Natural killer cell (primary cell): ENCODE data around the gene FN3KRP. TPM values are rescaled to one million over a fixed set of nuclear protein-coding genes. Genes with fewer than 3 reads are reported as not detected.

ENCODE experiments used
- ATAC-seq, 3 donors: fragments of 150-1000 bp in 2 of 3; fragments of 200-7000 bp in 1 of 3; cut with Tn5 transposase; 1 replicate in 1 of 3; 2 replicates in 2 of 3; pipeline ENCODE4 v1.10.0; 2021; ENCODE audit warnings: mild to moderate bottlenecking in 2 of 3, moderate library complexity in 2 of 3
- DNase-seq, 2 donors: peaks; one replicate each; pipeline versions ENCODE4 v3.0.0 to v3.0.0-alpha.2; 2013 to 2021; ENCODE audit warnings: mixed read lengths in 1 of 2
- H3K27ac ChIP-seq: one replicate; pipeline ENCODE4 v1.5.1; 2013; ENCODE audit warnings: mild to moderate bottlenecking, low read length
- H3K27me3 ChIP-seq: one replicate; pipeline ENCODE4 v1.6.1; 2013; ENCODE audit warnings: low read length; ENCODE audit not compliant: control insufficient read depth, insufficient read depth
- H3K36me3 ChIP-seq: one replicate; pipeline ENCODE4 v1.6.1; 2013; ENCODE audit warnings: low read length; ENCODE audit not compliant: control insufficient read depth, insufficient read depth
- H3K4me1 ChIP-seq: one replicate; pipeline ENCODE4 v1.6.1; 2013; ENCODE audit warnings: low read length; ENCODE audit not compliant: control insufficient read depth, insufficient read depth
- H3K4me3 ChIP-seq: one replicate; pipeline ENCODE4 v1.5.1; 2013; ENCODE audit warnings: low read length
- H3K9me3 ChIP-seq: one replicate; pipeline ENCODE4 v1.6.1; 2013; ENCODE audit warnings: low read length; ENCODE audit not compliant: control insufficient read depth, insufficient read depth
- H3K27ac Mint-ChIP-seq, 2 donors: one replicate each; pipeline ENCODE4 v1.8.0; 2022; ENCODE audit warnings: mild to moderate bottlenecking in 2 of 2, mixed read lengths in 2 of 2, moderate library complexity in 1 of 2
- H3K27me3 Mint-ChIP-seq, 2 donors: one replicate each; pipeline ENCODE4 v1.8.0; 2022; ENCODE audit warnings: low read depth in 2 of 2, mixed read lengths in 2 of 2
- H3K36me3 Mint-ChIP-seq: one replicate; pipeline ENCODE4 v1.8.0; 2022; ENCODE audit warnings: mixed read lengths
- H3K4me1 Mint-ChIP-seq, 2 donors: one replicate each; pipeline ENCODE4 v1.8.0; 2022; ENCODE audit warnings: mixed read lengths in 2 of 2
- H3K4me3 Mint-ChIP-seq: one replicate; pipeline ENCODE4 v1.8.0; 2022; ENCODE audit warnings: mild to moderate bottlenecking, moderate library complexity, mixed read lengths
- H3K9me3 Mint-ChIP-seq, 2 donors: one replicate each; pipeline ENCODE4 v1.8.0; 2022; ENCODE audit warnings: mixed read lengths in 2 of 2
- CTCF ChIP-seq: fragments of 200-600 bp; IDR thresholded peaks from one replicate; pipeline ENCODE4 v1.8.0; 2022; ENCODE audit warnings: antibody characterized with exemption
- WGBS: methylation state at CpG from one replicate; pipeline ENCODE4 v1.1.7; 2013; ENCODE audit warnings: missing lambda C conversion rate; ENCODE audit not compliant: insufficient coverage; 5-methylcytosine and 5-hydroxymethylcytosine counted together
- intact Hi-C: fragments of 100-400 bp; cut with micrococcal nuclease; formaldehyde crosslinking; loops from one replicate; pipeline ENCODE4 v1.14.2; 2022
- total RNA-seq, 4 donors: library from RNA; stranded (reverse); fragments of 120-200 nt in 1 of 4; gene quantifications; one replicate each; pipeline versions ENCODE4 v1.2.3 to v1.2.4, GENCODE V29; 2013 to 2022

Gene FN3KRP
- total RNA-seq, 3 donors from 2014 or later (not counting 1 experiment from before 2014, with no cell fraction given): 29.4 to 42.3 (median 32.0) TPM

DNA sequence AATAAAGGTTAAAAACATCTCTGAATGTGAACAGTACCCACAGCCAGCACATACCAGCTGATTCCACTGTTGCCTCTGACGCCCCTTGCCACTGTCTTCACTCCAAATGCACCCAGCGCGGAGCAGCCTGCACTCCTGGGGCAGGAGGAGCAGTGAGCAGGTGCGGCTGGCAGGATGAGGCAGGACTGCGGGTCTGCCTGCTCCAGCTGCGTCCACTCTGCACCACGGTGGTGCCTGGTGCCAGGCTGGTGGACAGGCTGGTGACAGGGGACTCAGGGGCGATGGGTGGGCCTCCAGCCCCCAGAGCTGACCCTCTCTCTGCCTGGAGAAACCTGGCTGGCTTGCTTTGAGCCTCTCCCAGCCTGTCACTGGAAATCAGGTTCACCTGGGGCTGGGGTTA, 27.4 kb upstream of the FN3KRP start:
- Mint-ChIP-seq H3K36me3 (no peaks in the 10 kb centered on the region), H3K4me3 (no peak overlapping the region), H3K9me3 (no peaks in the 10 kb centered on the region), H3K27me3 (no peaks in the 10 kb centered on the region), H3K4me1 (no peaks in the 10 kb centered on the region), H3K27ac (no peak overlapping the region)
- no peaks in the 10 kb centered on the region for H3K27me3 ChIP-seq
- H3K4me1 ChIP-seq: no peaks in the 10 kb centered on the region
- DNase-seq: no peak
- intact Hi-C loops: no loop called here
- no peak for TF ChIP-seq CTCF
- no peak overlapping the region for H3K27ac ChIP-seq
- peaks cover under 1% of the 10 kb centered on the region for H3K9me3 ChIP-seq
- no peak for ATAC-seq
- no peak overlapping the region for H3K4me3 ChIP-seq
- H3K36me3 ChIP-seq: no peaks in the 10 kb centered on the region
- WGBS: 92% methylated on average over 8 of the region's 8 CpGs

DNA sequence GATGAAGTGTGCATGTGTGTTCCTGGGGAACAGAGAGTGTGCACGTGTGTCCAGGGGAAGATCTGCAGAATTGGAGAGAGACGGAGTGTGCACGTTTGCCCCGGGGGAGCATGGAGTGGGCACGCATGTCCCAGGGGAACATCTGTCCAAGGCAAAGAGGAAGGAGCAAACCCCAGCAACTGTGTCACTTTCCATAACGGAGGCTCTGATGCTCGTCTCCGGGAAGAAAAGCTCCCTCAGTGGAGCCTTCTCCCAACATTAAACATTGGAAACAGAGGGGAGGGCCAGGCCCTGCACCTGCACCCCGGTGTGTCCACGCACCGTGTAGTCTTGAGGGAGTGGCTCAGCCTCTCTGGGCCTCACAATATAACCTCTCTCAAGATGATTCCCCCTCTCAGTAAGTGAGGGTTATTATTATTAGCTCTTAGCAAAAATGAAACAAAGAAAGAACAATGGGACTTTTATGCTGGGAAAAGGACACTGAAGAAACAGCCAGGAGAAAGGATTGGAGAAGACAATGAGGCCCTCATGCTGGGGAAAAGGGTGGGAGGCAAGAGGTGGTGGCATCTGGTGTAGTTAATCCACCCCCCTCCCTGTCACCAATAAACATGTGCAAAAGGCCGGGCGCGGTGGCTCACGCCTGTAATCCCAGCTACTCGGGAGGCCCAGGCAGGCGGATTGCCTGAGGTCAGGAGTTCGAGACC, 25.6 kb upstream of the FN3KRP start:
- Mint-ChIP-seq H3K4me1 (no peaks in the 10 kb centered on the region), H3K9me3 (no peaks in the 10 kb centered on the region), H3K27me3 (no peaks in the 10 kb centered on the region), H3K36me3 (no peaks in the 10 kb centered on the region), H3K4me3 (no peak overlapping the region), H3K27ac (no peak overlapping the region)
- Histone ChIP-seq H3K27me3 (no peaks in the 10 kb centered on the region), H3K4me3 (no peak overlapping the region), H3K9me3 (peaks cover 7% of the 10 kb centered on the region), H3K27ac (no peak overlapping the region), H3K4me1 (no peaks in the 10 kb centered on the region), H3K36me3 (no peaks in the 10 kb centered on the region)
- intact Hi-C loops: no loop called here
- ATAC-seq (no peak), DNase-seq (no peak)
- WGBS: 84% methylated on average over 15 of the region's 18 CpGs
- TF ChIP-seq CTCF: no peak

GRCh38 chr17:82691714-82692113, 24.8 kb upstream of the FN3KRP start:
- Histone ChIP-seq H3K4me1 (no peaks in the 10 kb centered on the region), H3K27me3 (peaks cover under 1% of the 10 kb centered on the region), H3K27ac (no peak overlapping the region), H3K9me3 (peaks cover 7% of the 10 kb centered on the region), H3K4me3 (no peak overlapping the region), H3K36me3 (no peaks in the 10 kb centered on the region)
- no peaks in the 10 kb centered on the region for H3K9me3 Mint-ChIP-seq
- intact Hi-C loops: no loop called here
- H3K36me3 Mint-ChIP-seq: no peaks in the 10 kb centered on the region
- H3K4me1 Mint-ChIP-seq: no peaks in the 10 kb centered on the region
- H3K4me3 Mint-ChIP-seq: no peak overlapping the region
- 86% methylated on average over 11 of the region's 17 CpGs for WGBS
- no peak for TF ChIP-seq CTCF
- DNase-seq (no peak), ATAC-seq (no peak)
- H3K27ac Mint-ChIP-seq: no peak overlapping the region
- H3K27me3 Mint-ChIP-seq: no peaks in the 10 kb centered on the region

DNA sequence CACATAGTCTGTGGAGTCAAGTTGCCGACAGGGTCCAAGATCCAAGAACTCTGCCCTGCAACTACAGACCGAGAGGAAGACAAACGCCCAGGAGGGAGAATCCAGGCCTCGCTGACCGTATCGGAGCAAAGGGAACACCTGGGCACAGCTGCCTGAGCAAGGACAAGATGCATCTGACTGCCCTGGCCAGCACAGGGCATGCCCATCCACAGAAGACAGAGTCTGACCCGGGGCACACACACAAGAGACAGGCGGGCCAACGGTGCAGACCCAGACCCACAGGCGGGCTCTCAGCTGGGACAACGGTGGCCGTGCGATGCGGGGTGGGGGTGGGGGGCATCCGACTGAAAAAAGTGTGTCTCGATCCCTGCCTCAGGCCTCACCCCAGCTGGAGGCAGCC, 24.2 kb upstream of the FN3KRP start:
- no peak overlapping the region for H3K4me3 Mint-ChIP-seq
- H3K4me3 ChIP-seq: no peak overlapping the region
- DNase-seq (no peak), ATAC-seq (no peak)
- H3K27ac Mint-ChIP-seq: no peak overlapping the region
- no peak for TF ChIP-seq CTCF
- 89% methylated on average over 16 of the region's 16 CpGs for WGBS
- H3K9me3 ChIP-seq: peaks cover 7% of the 10 kb centered on the region
- no peaks in the 10 kb centered on the region for H3K36me3 Mint-ChIP-seq
- peaks cover 6% of the 10 kb centered on the region for H3K27me3 ChIP-seq
- H3K9me3 Mint-ChIP-seq: no peaks in the 10 kb centered on the region
- no peak overlapping the region for H3K27ac ChIP-seq
- peaks cover 5% of the 10 kb centered on the region for H3K4me1 ChIP-seq
- no peaks in the 10 kb centered on the region for H3K36me3 ChIP-seq
- no peaks in the 10 kb centered on the region for H3K4me1 Mint-ChIP-seq
- intact Hi-C loops: no loop called here
- H3K27me3 Mint-ChIP-seq: no peaks in the 10 kb centered on the region
